ENCODE measurements around the gene CBFA2T2. TPM values are rescaled to one million over a fixed set of nuclear protein-coding genes. Genes with fewer than 3 reads are reported as not detected.

The CBFA2T2 gene
- total and polyA plus RNA-seq, 2 experiments from 2014 or later, result 29.2 to 33.1 TPM

DNA sequence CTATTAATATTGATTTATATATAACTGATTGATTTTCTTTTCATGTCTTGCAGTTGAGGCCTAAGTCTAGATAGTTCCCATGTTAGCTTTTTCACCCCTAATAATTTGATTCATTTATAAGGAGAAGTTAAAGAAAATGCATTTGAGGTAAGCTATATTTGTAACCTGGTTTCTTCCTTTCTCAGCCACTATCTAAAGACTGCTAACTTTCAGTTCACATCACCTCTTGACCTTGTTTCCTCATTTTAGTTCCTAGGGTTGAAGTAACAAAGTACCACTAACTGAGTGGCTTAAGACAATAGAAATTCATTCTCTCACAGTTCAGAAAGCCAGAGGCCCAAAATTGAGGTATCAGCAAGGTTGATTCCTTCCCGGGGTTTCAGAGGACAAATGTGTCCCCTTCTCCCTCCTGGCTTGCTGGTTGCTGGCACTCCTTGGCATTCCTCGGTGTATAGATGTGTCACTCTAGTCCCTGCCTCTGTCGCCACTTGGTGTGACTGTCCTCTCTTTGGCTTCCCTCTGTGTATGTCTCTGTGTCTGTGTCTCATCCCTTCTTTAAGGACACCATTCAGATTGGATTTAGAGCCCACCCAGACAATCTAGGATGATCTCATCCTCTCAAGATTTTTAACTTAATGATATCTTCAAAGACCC lies 116.3 kb downstream of the CBFA2T2 start:
- no peaks in the 10 kb centered on the region for H4K20me1 ChIP-seq (ENCODE audit: insufficient read depth, poor library complexity, severe bottlenecking)
- WGBS (ENCODE audit: low lambda C conversion rate, missing lambda C conversion rate), result 95% methylated on average over 3 of the region's 3 CpGs

GRCh38 chr20:33609504-33609903 lies 119.6 kb downstream of the CBFA2T2 start:
- Histone ChIP-seq H3K27me3 (no peaks in the 10 kb centered on the region), H3K9me3 (ENCODE audit: low read depth) (no peaks in the 10 kb centered on the region), H3K4me1 (ENCODE audit: insufficient read depth) (no peaks in the 10 kb centered on the region), H3K36me3 (replicated peaks; ENCODE audit: insufficient read depth, low read depth) (no peaks in the 10 kb centered on the region), H3K9me2 (replicated peaks; ENCODE audit: insufficient read depth) (no peaks in the 10 kb centered on the region), H3K79me2 (peaks cover 6% of the 10 kb centered on the region), H3K4me3 (no peak overlapping the region), H4K20me1 (ENCODE audit: insufficient read depth, poor library complexity, severe bottlenecking) (no peaks in the 10 kb centered on the region), H3K27ac (no peak overlapping the region), H2AFZ (no peak overlapping the region), H3K4me2 (no peak overlapping the region)
- DNase-seq (ENCODE audit: low spot score), result no peak
- WGBS (ENCODE audit: low lambda C conversion rate, missing lambda C conversion rate), result 98% methylated on average over 2 of the region's 2 CpGs
- TF ChIP-seq, protein P1, sequence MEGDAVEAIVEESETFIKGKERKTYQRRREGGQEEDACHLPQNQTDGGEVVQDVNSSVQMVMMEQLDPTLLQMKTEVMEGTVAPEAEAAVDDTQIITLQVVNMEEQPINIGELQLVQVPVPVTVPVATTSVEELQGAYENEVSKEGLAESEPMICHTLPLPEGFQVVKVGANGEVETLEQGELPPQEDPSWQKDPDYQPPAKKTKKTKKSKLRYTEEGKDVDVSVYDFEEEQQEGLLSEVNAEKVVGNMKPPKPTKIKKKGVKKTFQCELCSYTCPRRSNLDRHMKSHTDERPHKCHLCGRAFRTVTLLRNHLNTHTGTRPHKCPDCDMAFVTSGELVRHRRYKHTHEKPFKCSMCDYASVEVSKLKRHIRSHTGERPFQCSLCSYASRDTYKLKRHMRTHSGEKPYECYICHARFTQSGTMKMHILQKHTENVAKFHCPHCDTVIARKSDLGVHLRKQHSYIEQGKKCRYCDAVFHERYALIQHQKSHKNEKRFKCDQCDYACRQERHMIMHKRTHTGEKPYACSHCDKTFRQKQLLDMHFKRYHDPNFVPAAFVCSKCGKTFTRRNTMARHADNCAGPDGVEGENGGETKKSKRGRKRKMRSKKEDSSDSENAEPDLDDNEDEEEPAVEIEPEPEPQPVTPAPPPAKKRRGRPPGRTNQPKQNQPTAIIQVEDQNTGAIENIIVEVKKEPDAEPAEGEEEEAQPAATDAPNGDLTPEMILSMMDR (IDR thresholded peaks at IDR 0.05; ENCODE audit: poor library complexity), result no peak
- TF ChIP-seq EZH2phosphoT487 (IDR thresholded peaks at IDR 0.05; ENCODE audit: low read depth, severe bottlenecking, unreplicated experiment) (no peak), EZH2 (IDR thresholded peaks at IDR 0.05; ENCODE audit: borderline replicate concordance) (no peak)

More for the DNA sequence above, 116.3 kb downstream of the CBFA2T2 start:
- no peak for DNase-seq (ENCODE audit: low spot score)
- TF ChIP-seq, protein P1 (IDR thresholded peaks at IDR 0.05; ENCODE audit: poor library complexity), result no peak
- no peak for TF ChIP-seq EZH2phosphoT487 (IDR thresholded peaks at IDR 0.05; ENCODE audit: low read depth, severe bottlenecking, unreplicated experiment)
- no peak for TF ChIP-seq EZH2 (IDR thresholded peaks at IDR 0.05; ENCODE audit: borderline replicate concordance)
- no peak overlapping the region for H3K27ac ChIP-seq
- no peak overlapping the region for H3K4me3 ChIP-seq
- H3K4me1 ChIP-seq (ENCODE audit: insufficient read depth), result no peaks in the 10 kb centered on the region
- no peaks in the 10 kb centered on the region for H3K27me3 ChIP-seq
- no peak overlapping the region for H3K4me2 ChIP-seq
- H3K9me3 ChIP-seq (ENCODE audit: low read depth), result no peaks in the 10 kb centered on the region
- H2AFZ ChIP-seq, result no peak overlapping the region
- no peaks in the 10 kb centered on the region for H3K36me3 ChIP-seq (replicated peaks; ENCODE audit: insufficient read depth, low read depth)
- peaks cover 17% of the 10 kb centered on the region for H3K79me2 ChIP-seq
- no peaks in the 10 kb centered on the region for H3K9me2 ChIP-seq (replicated peaks; ENCODE audit: insufficient read depth)

DNA sequence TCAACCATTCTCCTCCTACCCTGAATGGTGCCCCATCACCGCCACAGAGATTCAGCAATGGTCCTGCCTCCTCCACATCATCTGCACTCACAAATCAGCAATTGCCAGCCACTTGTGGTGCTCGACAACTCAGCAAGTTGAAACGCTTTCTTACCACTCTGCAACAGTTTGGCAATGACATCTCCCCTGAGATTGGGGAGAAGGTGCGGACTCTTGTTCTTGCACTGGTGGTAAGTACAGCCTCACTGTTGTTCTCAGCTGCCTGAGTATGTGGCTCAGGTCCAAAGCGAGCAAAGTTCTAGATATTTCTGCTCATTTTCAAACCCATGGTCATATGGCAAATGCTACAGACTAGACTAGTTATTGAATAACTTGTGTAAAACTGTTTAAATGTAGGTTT lies 121.2 kb downstream of the CBFA2T2 start:
- DNase-seq (ENCODE audit: low spot score), result no peak
- no peak overlapping the region for H2AFZ ChIP-seq
- H3K27me3 ChIP-seq, result no peaks in the 10 kb centered on the region
- H3K4me1 ChIP-seq (ENCODE audit: insufficient read depth), result no peaks in the 10 kb centered on the region
- WGBS (ENCODE audit: low lambda C conversion rate, missing lambda C conversion rate), result 97% methylated on average over 5 of the region's 5 CpGs
- no peaks in the 10 kb centered on the region for H4K20me1 ChIP-seq (ENCODE audit: insufficient read depth, poor library complexity, severe bottlenecking)
- H3K36me3 ChIP-seq (replicated peaks; ENCODE audit: insufficient read depth, low read depth), result no peaks in the 10 kb centered on the region
- no peaks in the 10 kb centered on the region for H3K9me2 ChIP-seq (replicated peaks; ENCODE audit: insufficient read depth)
- TF ChIP-seq EZH2 (IDR thresholded peaks at IDR 0.05; ENCODE audit: borderline replicate concordance), result no peak
- TF ChIP-seq, protein P1 (IDR thresholded peaks at IDR 0.05; ENCODE audit: poor library complexity), result no peak
- H3K4me2 ChIP-seq, result no peak overlapping the region
- peak overlapping the region; percentile 1 for H3K27ac ChIP-seq
- no peaks in the 10 kb centered on the region for H3K79me2 ChIP-seq
- H3K4me3 ChIP-seq, result no peak overlapping the region
- H3K9me3 ChIP-seq (ENCODE audit: low read depth), result no peaks in the 10 kb centered on the region

All from hepatocyte (in vitro differentiated cells).